ENCODE data around the gene LRRC4C.

GRCh38 chr11:40183073-40184064 is 1276.1 kb downstream of the LRRC4C start:
- TF ChIP-seq, protein P1, sequence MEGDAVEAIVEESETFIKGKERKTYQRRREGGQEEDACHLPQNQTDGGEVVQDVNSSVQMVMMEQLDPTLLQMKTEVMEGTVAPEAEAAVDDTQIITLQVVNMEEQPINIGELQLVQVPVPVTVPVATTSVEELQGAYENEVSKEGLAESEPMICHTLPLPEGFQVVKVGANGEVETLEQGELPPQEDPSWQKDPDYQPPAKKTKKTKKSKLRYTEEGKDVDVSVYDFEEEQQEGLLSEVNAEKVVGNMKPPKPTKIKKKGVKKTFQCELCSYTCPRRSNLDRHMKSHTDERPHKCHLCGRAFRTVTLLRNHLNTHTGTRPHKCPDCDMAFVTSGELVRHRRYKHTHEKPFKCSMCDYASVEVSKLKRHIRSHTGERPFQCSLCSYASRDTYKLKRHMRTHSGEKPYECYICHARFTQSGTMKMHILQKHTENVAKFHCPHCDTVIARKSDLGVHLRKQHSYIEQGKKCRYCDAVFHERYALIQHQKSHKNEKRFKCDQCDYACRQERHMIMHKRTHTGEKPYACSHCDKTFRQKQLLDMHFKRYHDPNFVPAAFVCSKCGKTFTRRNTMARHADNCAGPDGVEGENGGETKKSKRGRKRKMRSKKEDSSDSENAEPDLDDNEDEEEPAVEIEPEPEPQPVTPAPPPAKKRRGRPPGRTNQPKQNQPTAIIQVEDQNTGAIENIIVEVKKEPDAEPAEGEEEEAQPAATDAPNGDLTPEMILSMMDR (conservative IDR thresholded peaks at IDR 0.05 in 1 of 2, IDR thresholded peaks at IDR 0.05 in 1 of 2; ENCODE audit: low read depth in 1 of 2, low read length in 2 of 2) = no peak
- TF ChIP-seq EZH2 (IDR thresholded peaks at IDR 0.05; ENCODE audit: low read length, missing control alignments) = no peak

Data from fibroblast of lung (primary cell).